Smooth muscle cell (in vitro differentiated cells): Measurements from ENCODE around the gene MTG2. TPM values are rescaled to one million over a fixed set of nuclear protein-coding genes. Genes with fewer than 3 reads are reported as not detected.

Source experiments
- DNase-seq: peaks from one replicate; lab custom pipeline; 2025; ENCODE audit not compliant: unreplicated experiment; lab: John Stamatoyannopoulos, UW
- H2AFZ ChIP-seq: fragments of 200-600 bp; sonication (generic); 2 replicates; pipeline ENCODE4 v1.6.0; 2016; ENCODE audit warnings: antibody characterized with exemption, low read depth, mild to moderate bottlenecking
- H3F3A ChIP-seq: fragments of 200-600 bp; sonication (generic); 2 replicates; pipeline ENCODE4 v1.6.0; 2017; ENCODE audit warnings: antibody characterized with exemption, low read depth
- H3K27ac ChIP-seq: fragments of 200-600 bp; sonication (generic); 2 replicates; pipeline ENCODE4 v1.5.1; 2016; ENCODE audit warnings: low read depth, mild to moderate bottlenecking
- H3K27me3 ChIP-seq: fragments of 200-600 bp; sonication (generic); 2 replicates; pipeline ENCODE4 v1.6.1; 2016; ENCODE audit warnings: low read depth, mild to moderate bottlenecking
- H3K36me3 ChIP-seq: fragments of 200-600 bp; sonication (generic); 2 replicates; pipeline ENCODE4 v1.5.1; 2016; ENCODE audit warnings: low read depth
- H3K4me1 ChIP-seq: fragments of 200-600 bp; sonication (generic); 2 replicates; pipeline ENCODE4 v1.5.1; 2016; ENCODE audit warnings: low read depth
- H3K4me2 ChIP-seq: fragments of 200-600 bp; sonication (generic); 2 replicates; pipeline ENCODE4 v1.6.0; 2016; ENCODE audit warnings: mild to moderate bottlenecking
- H3K4me3 ChIP-seq: fragments of 200-600 bp; sonication (generic); 2 replicates; pipeline ENCODE4 v1.5.1; 2016; ENCODE audit warnings: mild to moderate bottlenecking
- H3K79me2 ChIP-seq: fragments of 200-600 bp; sonication (generic); 2 replicates; pipeline ENCODE4 v1.6.0; 2016; ENCODE audit warnings: low read depth, mild to moderate bottlenecking
- H3K9ac ChIP-seq: fragments of 200-600 bp; sonication (generic); 2 replicates; pipeline ENCODE4 v1.6.0; 2016; ENCODE audit warnings: low read depth
- H3K9me3 ChIP-seq: fragments of 200-600 bp; sonication (generic); replicated peaks from 2 replicates; pipeline ENCODE4 v1.5.1; 2016; ENCODE audit warnings: low read depth
- H4K20me1 ChIP-seq: fragments of 200-600 bp; sonication (generic); 2 replicates; pipeline ENCODE4 v1.6.0; 2016; ENCODE audit warnings: low read depth
- WGBS: methylation state at CpG from one replicate; pipeline ENCODE4 v1.1.7; 2016; ENCODE audit warnings: low lambda C conversion rate; 5-methylcytosine and 5-hydroxymethylcytosine counted together
- polyA plus RNA-seq: library from polyadenylated mRNA; unstranded; fragments of >200 nt; fragmentation: Nextera tagmentation; extraction: Ambion mirVana; gene quantifications from 2 replicates; pipeline ENCODE4 v1.2.1, GENCODE V29; 2016
- total RNA-seq: library from RNA; depleted of rRNA; stranded (reverse); fragments of >200 nt; gene quantifications from 2 replicates; pipeline ENCODE4 v1.2.3, GENCODE V29; 2014
- TF ChIP-seq, protein P1 (sequence below): fragments of 200-600 bp; sonication (generic); IDR thresholded peaks from 2 replicates; pipeline ENCODE4 v1.5.1; 2017; ENCODE audit warnings: borderline replicate concordance, mild to moderate bottlenecking, antibody characterized with exemption; ENCODE audit not compliant: insufficient read depth, poor library complexity, severe bottlenecking

Gene MTG2
- total and polyA plus RNA-seq, 2 experiments from 2014 or later: 17.9 to 21.9 TPM

GRCh38 chr20:62230276-62230675, 47.4 kb downstream of the MTG2 start:
- Histone ChIP-seq H4K20me1 (no peaks in the 10 kb centered on the region), H3K9ac (no peak overlapping the region), H2AFZ (no peak overlapping the region), H3K9me3 (no peaks in the 10 kb centered on the region), H3K79me2 (no peaks in the 10 kb centered on the region), H3K27me3 (peaks cover 13% of the 10 kb centered on the region), H3K4me1 (no peaks in the 10 kb centered on the region), H3F3A (no peaks in the 10 kb centered on the region), H3K27ac (no peak overlapping the region), H3K4me2 (no peak overlapping the region), H3K4me3 (no peak overlapping the region), H3K36me3 (no peaks in the 10 kb centered on the region)
- no peak for DNase-seq
- TF ChIP-seq, protein P1, sequence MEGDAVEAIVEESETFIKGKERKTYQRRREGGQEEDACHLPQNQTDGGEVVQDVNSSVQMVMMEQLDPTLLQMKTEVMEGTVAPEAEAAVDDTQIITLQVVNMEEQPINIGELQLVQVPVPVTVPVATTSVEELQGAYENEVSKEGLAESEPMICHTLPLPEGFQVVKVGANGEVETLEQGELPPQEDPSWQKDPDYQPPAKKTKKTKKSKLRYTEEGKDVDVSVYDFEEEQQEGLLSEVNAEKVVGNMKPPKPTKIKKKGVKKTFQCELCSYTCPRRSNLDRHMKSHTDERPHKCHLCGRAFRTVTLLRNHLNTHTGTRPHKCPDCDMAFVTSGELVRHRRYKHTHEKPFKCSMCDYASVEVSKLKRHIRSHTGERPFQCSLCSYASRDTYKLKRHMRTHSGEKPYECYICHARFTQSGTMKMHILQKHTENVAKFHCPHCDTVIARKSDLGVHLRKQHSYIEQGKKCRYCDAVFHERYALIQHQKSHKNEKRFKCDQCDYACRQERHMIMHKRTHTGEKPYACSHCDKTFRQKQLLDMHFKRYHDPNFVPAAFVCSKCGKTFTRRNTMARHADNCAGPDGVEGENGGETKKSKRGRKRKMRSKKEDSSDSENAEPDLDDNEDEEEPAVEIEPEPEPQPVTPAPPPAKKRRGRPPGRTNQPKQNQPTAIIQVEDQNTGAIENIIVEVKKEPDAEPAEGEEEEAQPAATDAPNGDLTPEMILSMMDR: no peak
- WGBS: no CpG with 5 or more reads among the region's 2 CpGs

DNA sequence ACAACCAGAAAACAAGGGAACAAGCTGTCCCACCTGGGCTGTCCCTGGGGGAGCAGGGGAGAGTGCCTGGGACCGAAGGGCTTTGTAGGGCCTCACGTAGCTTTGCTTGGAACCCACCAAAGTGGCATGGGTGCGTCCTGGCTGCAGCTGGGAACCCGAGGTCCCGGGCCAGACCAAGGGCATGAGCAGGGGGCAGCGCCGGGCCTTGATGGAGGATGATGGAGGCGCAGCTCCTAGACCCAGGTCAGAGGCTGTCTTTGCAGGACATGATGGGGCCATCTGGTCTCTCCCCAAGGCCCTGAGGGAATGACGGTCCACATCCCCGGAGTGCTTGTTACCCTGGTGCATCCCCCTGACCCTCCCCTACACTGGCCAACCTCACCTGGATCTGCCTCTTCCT, 47.9 kb downstream of the MTG2 start:
- H2AFZ ChIP-seq: no peak overlapping the region
- no peak overlapping the region for H3K4me2 ChIP-seq
- H3K27ac ChIP-seq: no peak overlapping the region
- no peak for DNase-seq
- no peaks in the 10 kb centered on the region for H3K9me3 ChIP-seq
- WGBS: 94% methylated on average over 10 of the region's 10 CpGs
- TF ChIP-seq, protein P1: no peak
- no peak overlapping the region for H3K9ac ChIP-seq
- H3K4me1 ChIP-seq: no peaks in the 10 kb centered on the region
- H3F3A ChIP-seq: no peaks in the 10 kb centered on the region
- H3K79me2 ChIP-seq: no peaks in the 10 kb centered on the region
- peaks cover 9% of the 10 kb centered on the region for H3K27me3 ChIP-seq
- H3K4me3 ChIP-seq: no peak overlapping the region
- no peaks in the 10 kb centered on the region for H4K20me1 ChIP-seq
- no peaks in the 10 kb centered on the region for H3K36me3 ChIP-seq

- no peak overlapping the region for H3K9ac ChIP-seq
- TF ChIP-seq, protein P1: no peak
- no peaks in the 10 kb centered on the region for H3F3A ChIP-seq
- H3K27ac ChIP-seq: no peak overlapping the region
- no peaks in the 10 kb centered on the region for H3K9me3 ChIP-seq
- H3K4me1 ChIP-seq: peaks cover 3% of the 10 kb centered on the region
- H2AFZ ChIP-seq: no peak overlapping the region
- H4K20me1 ChIP-seq: no peaks in the 10 kb centered on the region
- no peak overlapping the region for H3K4me3 ChIP-seq
- no peak for DNase-seq
- H3K27me3 ChIP-seq: peaks cover 3% of the 10 kb centered on the region
- WGBS: 74% methylated on average over 5 of the region's 6 CpGs
- no peak overlapping the region for H3K4me2 ChIP-seq
- H3K36me3 ChIP-seq: no peaks in the 10 kb centered on the region
- H3K79me2 ChIP-seq: no peaks in the 10 kb centered on the region
Measured at GRCh38 chr20:62231292-62231691, 48.5 kb downstream of the MTG2 start.

DNA sequence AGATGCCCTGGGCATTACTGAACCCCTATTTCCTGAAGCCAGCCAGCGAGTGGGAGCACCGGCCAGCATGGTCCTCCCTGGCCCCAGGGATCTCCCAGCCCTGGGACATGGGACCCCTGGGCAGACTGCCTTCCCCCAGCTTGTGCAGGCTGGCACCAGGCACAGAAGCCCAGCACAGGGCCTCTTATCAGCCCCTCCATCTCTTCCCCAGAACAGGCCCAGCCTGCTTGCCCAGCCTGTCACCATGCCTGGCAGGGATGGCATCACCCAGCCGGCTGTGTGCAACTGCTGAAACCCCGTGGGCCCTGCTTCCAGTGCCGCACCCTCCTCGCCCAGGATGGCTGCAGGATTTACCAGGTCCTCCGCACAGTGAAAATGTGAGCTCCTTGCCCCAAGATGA, 49.4 kb downstream of the MTG2 start:
- H3K9ac ChIP-seq: no peak overlapping the region
- no peaks in the 10 kb centered on the region for H3K27me3 ChIP-seq
- H2AFZ ChIP-seq: no peak overlapping the region
- H3K9me3 ChIP-seq: no peaks in the 10 kb centered on the region
- no peaks in the 10 kb centered on the region for H4K20me1 ChIP-seq
- H3K79me2 ChIP-seq: no peaks in the 10 kb centered on the region
- H3F3A ChIP-seq: no peaks in the 10 kb centered on the region
- 85% methylated on average over 7 of the region's 7 CpGs for WGBS
- H3K4me1 ChIP-seq: peaks cover 9% of the 10 kb centered on the region
- TF ChIP-seq, protein P1: no peak
- H3K27ac ChIP-seq: no peak overlapping the region
- H3K4me3 ChIP-seq: no peak overlapping the region
- no peak overlapping the region for H3K4me2 ChIP-seq
- H3K36me3 ChIP-seq: no peaks in the 10 kb centered on the region
- DNase-seq: no peak
